Measurements from ENCODE around the gene KLHL34.

The KLHL34 gene

GRCh38 chrX:21658152-21658737 is at the start of gene KLHL34:
Gene KLHL34, minus strand, starts transcription at chrX:21658330. Its CDS starts 542 bp downstream, at chrX:21657788.
- no peak for DNase-seq (ENCODE audit: low spot score)

- no peak for DNase-seq (ENCODE audit: low spot score)
These were observed 47.1 kb upstream of the KLHL34 start for GRCh38 chrX:21705225-21705624.

- DNase-seq (ENCODE audit: low spot score): no peak
These were observed 44.6 kb upstream of the KLHL34 start for GRCh38 chrX:21702725-21703124.

- DNase-seq (ENCODE audit: low spot score): no peak
These were observed 42.8 kb upstream of the KLHL34 start for GRCh38 chrX:21700967-21701366.

GRCh38 chrX:21700275-21700674 is 42.1 kb upstream of the KLHL34 start:
- DNase-seq (ENCODE audit: low spot score): no peak

- no peak for DNase-seq (ENCODE audit: low spot score)
These were observed 41.0 kb upstream of the KLHL34 start for GRCh38 chrX:21699136-21699535.

GRCh38 chrX:21698272-21698671 is 40.1 kb upstream of the KLHL34 start:
- peak; percentile 1 for DNase-seq (ENCODE audit: low spot score)

- DNase-seq (ENCODE audit: low spot score): no peak
These were observed 33.4 kb upstream of the KLHL34 start for GRCh38 chrX:21691512-21692018.

GRCh38 chrX:21683941-21684340 is 25.8 kb upstream of the KLHL34 start:
- DNase-seq (ENCODE audit: low spot score): no peak

- DNase-seq (ENCODE audit: low spot score): no peak
These were observed 20.0 kb upstream of the KLHL34 start for GRCh38 chrX:21678048-21678612.

DNA sequence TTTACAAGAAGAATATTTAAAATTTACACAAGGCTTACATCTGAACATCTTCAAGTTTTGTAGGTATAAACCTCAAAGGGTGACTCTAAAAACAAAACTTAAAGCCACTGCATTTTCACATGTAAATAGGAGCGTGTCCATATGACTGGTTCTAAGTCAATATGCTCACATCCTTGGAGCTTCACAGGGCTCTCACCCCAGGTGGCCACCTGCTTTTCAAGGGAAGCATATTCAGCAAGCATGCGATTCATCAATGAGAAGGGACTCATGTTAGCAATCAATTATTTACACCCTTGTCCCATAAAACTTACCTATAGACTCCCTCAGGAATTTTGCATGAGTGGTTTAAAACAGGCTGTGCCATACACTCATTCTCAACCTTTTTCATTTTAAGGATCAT is 17.8 kb upstream of the KLHL34 start:
- no peak for DNase-seq (ENCODE audit: low spot score)

- DNase-seq (ENCODE audit: low spot score): no peak
These were observed 16.5 kb upstream of the KLHL34 start for GRCh38 chrX:21674430-21675186.

- DNase-seq (ENCODE audit: low spot score): no peak
These were observed 8.5 kb upstream of the KLHL34 start for GRCh38 chrX:21666679-21667078.

GRCh38 chrX:21666252-21666651 is 8.1 kb upstream of the KLHL34 start:
- no peak for DNase-seq (ENCODE audit: low spot score)

DNA sequence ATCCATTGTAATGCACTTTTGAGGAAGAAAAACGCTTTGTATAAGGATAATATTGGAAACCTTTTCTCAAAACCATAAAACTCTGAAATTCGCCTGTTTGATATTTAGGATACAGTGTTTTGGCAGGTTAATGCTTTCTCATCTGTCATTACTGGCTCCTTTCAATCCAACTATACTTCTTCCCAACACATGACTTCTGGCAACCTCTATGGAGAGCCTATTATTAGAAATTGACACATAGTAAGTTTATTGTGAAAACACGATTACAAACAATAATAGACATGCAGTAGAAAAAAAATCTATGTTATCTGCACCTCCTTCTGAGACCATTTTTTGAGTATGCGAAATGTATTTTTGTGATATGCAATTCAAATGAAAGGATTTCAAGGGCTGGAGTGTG is 4.6 kb upstream of the KLHL34 start:
- no peak for DNase-seq (ENCODE audit: low spot score)

GRCh38 chrX:21661316-21661715 is 3.2 kb upstream of the KLHL34 start:
- no peak for DNase-seq (ENCODE audit: low spot score)

- DNase-seq (ENCODE audit: low spot score): no peak
These were observed 2.0 kb upstream of the KLHL34 start for GRCh38 chrX:21660156-21660555.

DNA sequence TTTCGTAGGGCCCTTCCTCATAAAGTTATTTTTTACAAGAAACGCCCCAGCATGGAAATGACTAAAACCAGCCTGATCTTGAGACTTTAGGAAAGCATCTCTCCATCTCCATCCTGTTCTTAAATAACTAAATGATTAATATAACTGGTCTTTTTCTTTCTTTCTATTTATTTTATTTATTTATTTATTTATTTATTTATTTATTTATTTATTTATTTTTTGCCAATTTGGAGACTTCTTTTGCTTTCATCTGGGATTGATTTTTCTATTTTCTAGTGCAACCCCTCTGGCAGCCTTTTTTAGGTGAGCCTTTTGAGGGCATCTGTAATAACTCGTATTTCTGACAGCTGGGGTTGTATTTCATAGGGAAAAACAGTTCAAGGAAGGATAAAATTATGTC is 1.2 kb upstream of the KLHL34 start:
- no peak for DNase-seq (ENCODE audit: low spot score)

GRCh38 chrX:21658746-21659145 is 616 bp upstream of the KLHL34 start:
- DNase-seq (ENCODE audit: low spot score): no peak

- DNase-seq (ENCODE audit: low spot score): no peak
These were observed 595 bp downstream of the KLHL34 start for GRCh38 chrX:21657318-21658151.

GRCh38 chrX:21656587-21657317 is 1.4 kb downstream of the KLHL34 start:
- no peak for DNase-seq (ENCODE audit: low spot score)

Data from germinal center (tissue), 1 donor.